Fibroblast of gingiva (primary cell): ENCODE measurements around the gene PTGR1.
"Not testable (repeated sequence)": the region's sequence is repeated elsewhere in the genome, so short reads cannot be mapped to it uniquely, and the experiment has no call there.

Experiments
- DNase-seq: peaks from one replicate; pipeline ENCODE4 v3.0.0-alpha.2; 2011; ENCODE audit warnings: low read depth

The PTGR1 gene

DNA sequence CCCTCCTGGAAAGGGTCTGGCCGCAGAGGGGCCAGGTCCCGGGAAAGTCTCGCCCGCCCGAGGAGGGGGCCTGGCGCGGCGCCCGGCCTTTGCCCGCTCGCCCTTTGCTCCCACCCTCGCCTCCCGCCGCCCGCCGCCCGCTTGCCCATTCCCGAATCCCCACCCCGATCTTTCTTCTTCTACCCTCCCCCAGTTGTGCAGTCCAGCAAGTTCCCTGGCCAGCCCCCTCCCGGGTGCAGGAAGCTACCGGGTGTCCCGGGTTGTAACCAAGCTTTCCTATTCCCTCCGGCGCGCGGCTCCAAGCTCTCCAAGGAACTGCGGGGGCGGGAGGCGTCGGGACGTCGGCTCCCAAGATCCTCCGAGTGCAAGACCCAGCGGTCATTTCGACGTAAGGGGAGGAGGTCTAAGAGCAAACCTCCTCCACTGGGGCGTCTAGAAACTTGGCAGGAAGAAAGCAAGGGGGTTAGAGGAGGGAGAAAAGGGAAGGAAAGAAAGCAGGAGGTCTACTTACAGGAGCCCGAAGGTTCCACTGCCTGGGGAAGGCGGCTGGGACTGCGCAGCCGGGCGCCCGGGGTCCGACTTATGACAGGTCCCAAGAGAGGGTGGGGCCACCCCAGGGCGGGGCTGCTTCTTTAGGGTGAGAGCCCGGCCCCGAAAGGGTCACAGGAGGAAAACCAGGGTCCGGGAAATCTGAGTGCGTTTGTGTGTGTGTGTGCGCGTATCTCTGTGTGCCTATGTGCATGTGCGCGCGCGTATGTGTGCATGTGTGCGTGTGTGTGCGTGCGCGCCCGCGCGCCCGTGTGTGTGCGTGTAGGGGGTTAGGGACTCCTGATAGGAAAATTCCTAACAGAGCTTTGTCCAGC is at the start of gene PTGR1:
TSS of gene PTGR1 (minus strand) at position 556 of the 863 bp plus-strand sequence. CDS start 2,225 bp downstream, outside the sequence.
- DNase-seq = peak; percentile 89

DNA sequence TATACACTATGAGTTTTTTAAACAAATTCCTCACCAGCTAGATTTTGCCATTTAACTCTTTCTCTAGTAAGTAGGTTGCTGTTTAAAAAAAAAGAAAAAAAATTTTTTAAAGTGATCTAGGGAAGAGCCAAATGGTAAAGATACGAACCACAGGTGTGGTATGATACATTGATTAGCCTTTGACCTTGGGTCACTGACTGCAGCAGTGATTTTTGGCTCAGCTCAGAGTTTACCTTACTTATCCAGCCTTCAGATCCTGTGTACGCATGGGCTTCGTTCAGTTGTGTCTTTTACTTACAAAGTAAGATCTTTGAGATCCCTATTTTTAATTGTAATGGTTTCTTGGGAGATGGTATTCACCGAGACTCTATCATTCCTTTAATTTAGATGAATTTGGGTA is 49.6 kb upstream of the PTGR1 start:
- no peak for DNase-seq

- DNase-seq = peak; percentile 73
Measured at GRCh38 chr9:111648066-111648465, 48.6 kb upstream of the PTGR1 start.

- DNase-seq = no peak
Measured at GRCh38 chr9:111646417-111646816, 47.0 kb upstream of the PTGR1 start.

GRCh38 chr9:111645806-111646205 is 46.4 kb upstream of the PTGR1 start:
- DNase-seq = no peak

DNA sequence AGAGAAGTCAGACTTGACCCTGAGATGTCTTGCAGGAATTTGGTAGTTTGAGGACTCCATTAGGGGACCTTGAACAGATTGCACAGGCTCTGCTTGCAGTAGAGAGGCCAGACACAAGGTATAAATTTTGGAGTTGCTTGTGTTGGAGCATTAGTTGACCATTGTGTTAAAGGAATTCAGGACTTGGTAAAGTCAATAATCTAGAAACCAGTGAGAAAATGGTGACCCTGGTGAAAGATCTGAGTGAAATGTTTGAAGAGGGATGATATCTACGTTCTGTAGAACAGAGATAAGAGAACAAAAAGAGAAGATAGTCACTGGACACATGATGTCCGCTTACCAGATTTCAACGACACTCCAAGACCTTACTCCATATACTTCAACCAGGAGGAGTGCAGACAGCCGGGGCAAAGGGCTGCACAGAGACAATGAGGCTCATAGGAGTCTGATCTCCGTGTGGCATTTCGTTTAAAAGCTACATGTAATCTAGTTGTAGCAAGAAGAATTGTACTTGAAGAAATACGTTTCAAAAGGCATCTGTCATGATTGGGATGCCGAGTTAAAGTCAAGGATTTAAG is 44.8 kb upstream of the PTGR1 start:
- no peak for DNase-seq

- DNase-seq = no peak
Measured at GRCh38 chr9:111637421-111637950, 38.0 kb upstream of the PTGR1 start.

DNA sequence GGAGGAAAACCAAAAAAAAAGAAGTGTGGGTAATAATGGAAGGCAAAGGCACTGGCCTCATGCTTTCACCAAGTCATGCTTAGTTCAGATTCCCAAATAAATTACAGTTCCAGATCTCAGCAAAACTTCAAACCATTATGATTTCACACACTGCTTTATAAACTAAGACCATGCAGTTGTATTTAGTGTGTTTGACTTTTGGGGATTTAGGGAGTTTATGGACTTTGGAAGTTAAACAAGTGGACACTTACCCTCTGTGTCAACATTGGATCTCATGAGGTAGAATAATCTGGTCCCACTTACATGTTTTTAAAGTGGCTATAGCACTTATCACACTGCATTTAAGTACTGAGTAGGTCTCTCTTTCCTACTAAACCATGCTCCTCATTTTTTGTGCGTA is 35.4 kb upstream of the PTGR1 start:
- no peak for DNase-seq

GRCh38 chr9:111633389-111633736 is 33.9 kb upstream of the PTGR1 start:
- no peak for DNase-seq

DNA sequence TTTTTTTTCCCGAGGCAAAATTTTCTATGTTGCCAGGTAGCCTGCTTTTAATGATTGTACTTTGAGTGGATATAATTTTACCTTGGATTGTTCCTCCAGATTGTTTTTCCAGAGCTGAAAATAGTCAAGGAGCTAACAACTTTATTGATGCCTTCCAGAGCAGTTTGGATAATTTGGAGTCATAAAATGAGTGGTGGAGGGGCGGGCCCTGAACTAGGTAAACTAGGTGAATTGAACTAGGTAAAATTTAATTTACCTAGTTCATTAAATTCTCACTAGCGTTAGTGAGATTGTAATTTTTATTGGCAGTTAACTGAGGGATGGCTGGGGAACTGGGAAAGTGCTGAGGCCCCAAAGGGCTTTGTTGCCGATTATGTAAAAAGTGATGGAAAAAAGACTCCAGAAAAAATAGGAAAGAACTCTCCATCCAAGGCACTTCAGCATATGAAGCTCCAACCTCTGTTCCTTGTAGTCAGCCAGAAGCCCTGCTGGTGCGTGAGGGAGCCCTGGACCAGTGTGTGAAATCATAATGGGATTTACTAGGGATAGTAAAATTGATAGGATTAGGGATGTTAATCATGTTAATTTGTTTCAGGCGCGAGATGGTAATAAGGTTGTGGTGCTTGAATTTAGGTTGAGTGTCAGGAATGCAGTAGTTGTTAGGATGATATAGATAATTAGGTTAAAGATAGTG is 33.4 kb upstream of the PTGR1 start:
- no peak for DNase-seq

GRCh38 chr9:111632060-111632459 is 32.6 kb upstream of the PTGR1 start:
- DNase-seq = no peak

DNA sequence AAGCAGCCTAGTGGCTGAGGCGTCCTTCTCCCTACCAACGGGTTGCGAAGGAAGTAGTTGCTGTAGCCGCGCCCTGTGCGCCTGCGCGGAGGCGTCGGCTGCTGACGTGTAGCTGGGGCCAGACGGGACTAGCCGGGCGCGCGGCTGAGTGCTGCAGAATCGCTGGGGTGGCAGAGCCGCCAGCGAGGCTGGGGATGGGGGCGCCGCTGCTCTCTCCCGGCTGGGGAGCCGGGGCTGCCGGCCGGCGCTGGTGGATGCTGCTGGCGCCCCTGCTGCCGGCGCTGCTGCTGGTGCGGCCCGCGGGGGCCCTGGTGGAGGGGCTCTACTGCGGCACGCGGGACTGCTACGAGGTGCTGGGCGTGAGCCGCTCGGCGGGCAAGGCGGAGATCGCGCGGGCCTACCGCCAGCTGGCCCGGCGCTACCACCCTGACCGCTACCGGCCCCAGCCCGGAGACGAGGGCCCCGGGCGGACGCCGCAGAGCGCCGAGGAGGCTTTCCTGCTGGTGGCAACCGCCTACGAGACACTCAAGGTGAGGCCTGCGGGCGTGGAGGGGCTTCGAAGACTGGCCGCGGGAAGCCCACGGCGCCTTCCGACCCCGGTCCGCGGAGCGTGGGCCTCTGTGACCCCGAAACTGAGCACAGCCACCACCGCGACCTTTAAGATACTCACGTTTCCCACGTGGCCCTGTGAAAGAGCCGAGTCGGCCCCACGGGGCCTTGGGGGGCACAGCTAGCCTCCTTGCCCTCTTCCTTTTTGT is 31.9 kb upstream of the PTGR1 start, which contains the start of gene DNAJC25:
TSS of gene DNAJC25 (plus strand) at position 121 of the 758 bp plus-strand sequence. CDS start at position 195, 74 bp downstream.
- DNase-seq = peak; percentile 99

GRCh38 chr9:111630964-111631213 is 31.4 kb upstream of the PTGR1 start:
- DNase-seq = no peak

GRCh38 chr9:111630182-111630963 is 30.9 kb upstream of the PTGR1 start:
- no peak for DNase-seq

DNA sequence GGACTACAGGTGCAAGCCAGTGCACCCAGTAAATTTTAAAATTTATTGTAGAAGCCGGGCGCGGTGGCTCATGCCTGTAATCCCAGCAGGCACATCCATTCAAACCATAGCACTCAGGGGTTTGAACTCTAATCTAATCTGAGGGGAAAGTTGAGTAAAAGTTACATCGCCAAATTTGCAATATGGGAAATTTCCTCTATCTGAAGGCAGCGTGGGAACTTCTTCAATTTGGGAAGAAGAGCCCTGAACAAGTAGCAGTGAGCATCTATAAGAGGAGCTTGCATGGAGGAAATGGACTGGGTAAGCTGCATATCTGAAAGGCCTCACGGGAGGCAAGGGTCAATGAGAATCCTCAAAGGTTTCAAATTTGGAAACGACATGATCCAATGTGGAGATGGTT is 29.0 kb upstream of the PTGR1 start:
- DNase-seq = no peak

DNA sequence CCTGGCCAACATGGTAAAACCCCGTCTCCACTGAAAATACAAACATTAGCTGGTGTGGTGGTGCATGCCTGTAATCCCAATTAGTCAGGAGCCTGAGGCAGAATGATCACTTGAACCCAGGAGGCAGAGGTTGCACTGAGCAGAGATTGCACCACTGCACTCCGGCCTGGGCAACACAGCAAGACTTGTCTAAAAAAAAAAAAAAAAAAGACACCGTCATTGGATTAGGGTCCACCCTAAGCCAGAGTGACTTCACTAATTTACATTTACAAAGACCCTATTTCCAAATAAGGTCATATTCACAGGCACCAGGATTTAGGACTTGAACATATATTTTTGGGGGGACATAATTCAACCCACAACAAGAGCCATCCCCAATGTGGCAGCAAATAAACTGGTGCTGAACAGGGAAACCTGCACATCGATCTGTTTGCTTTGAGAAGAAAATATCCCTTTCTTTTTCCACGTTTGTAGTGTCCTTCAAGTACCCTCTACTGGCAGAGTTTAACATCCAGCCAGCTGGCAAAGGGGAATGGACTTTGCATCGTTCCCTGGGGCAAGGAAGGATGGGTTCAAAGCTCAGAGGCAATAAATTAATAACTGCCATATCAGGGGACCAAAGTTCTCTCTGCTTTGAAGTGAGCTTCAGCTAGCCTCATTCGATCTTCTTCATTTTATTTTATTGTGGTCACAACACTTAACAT is 28.0 kb upstream of the PTGR1 start:
- DNase-seq = peak; percentile 11

DNA sequence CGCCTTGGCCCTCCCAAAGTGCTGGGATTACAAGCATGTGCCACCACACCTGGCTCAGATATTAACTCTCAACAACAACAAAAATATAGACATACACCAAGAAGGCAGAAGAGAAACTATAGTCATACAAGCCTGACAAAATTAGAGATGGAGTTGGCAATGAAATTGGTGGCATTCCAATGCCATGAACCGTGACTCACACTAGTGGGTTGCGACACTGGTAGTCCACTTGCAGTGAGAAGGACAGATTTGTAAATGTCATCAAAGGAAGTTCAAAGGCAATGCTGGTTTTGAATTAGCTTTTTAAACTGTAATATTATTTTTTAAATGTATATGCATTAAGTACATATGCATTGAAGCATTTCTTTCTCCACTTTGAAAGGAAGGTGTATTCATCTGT is 23.2 kb upstream of the PTGR1 start:
- DNase-seq = peak; percentile 91

DNA sequence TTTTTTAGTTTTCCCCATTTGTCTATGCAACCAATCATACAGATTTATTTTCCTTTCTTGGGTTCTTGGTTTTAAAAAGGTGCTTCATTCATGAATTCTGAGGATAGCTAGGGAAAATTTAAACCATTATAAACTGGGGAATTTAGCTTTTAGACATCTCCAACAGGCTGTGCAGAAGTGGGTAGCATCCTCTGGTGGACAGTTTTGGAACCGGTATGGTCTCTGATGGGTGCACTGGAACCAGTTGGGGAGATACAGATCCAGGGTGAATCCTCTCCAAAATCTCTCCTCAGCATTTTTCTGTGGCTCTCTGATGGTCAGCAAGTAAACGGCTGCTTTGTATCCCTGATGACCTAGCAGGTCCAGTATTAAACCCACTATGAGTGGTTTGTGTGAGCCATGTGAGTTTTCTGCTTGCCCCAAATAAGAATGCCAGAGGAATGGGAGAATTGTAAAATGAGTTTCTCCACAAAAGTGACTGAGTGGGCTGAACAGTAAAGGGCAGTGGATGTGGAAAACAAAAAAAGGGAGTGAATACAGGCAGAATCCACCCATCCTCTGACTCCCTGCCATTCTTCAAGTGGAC is 22.5 kb upstream of the PTGR1 start:
- peak; percentile 53 for DNase-seq

DNA sequence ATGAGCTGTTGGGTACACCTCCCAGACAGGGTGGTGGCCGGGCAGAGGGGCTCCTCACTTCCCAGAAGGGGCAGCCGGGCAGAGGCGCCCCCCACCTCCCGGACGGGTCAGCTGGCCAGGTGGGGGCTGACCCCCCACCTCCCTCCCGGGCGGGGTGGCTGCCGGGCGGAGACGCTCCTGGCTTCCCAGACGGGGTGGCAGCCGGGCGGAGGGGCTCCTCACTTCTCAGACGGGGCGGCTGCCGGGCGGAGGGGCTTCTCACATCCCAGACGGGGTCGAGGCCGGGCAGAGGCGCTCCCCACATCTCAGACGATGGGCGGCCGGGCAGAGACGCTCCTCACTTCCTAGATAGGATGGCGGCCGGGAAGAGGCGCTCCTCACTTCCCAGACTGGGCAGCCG is 17.9 kb upstream of the PTGR1 start:
- DNase-seq = not testable (repeated sequence)

DNA sequence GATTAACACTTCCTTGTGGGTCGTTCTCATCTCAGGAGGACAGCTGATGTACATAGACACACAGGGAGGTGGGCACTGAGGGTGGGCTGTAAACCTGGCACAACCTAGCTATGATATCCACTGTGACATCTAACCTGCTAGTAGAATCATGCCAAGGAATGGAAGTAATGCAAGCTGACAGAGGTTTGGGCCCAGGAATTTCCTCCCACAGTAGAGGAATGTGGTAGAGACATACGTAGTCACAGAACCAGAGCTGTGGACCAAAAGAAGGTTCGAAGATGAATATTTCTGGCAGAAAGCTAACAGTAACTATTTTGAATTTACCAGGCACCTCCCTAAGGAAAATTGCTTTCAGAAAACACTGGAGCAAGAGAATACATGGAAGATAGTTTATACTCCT is 16.5 kb upstream of the PTGR1 start:
- no peak for DNase-seq
